Astrocyte (in vitro differentiated cells and primary cell): ENCODE measurements around the gene CRYBG2. TPM values are rescaled to one million over a fixed set of nuclear protein-coding genes. Genes with fewer than 3 reads are reported as not detected.
A peak's percentile ranks its signal among the peaks of the same experiment; 100 is the strongest.

Experiments
- DNase-seq: peaks from one replicate; pipeline ENCODE4 v3.0.0-alpha.2; 2010; ENCODE audit warnings: low read depth
- FAIRE-seq: peaks from 2 replicates; lab custom pipeline; 2011; peaks lifted over from hg19 to GRCh38; lab: Jason Lieb, UNC
- H2AFZ ChIP-seq: 2 replicates; pipeline ENCODE4 v1.6.0; 2012; ENCODE audit warnings: low read depth, low read length, inconsistent platforms
- H3K27ac ChIP-seq: 2 replicates; pipeline ENCODE4 v1.5.1; 2011; ENCODE audit warnings: low read depth, low read length, inconsistent platforms
- H3K27me3 ChIP-seq: 2 replicates; pipeline ENCODE4 v1.6.0; 2011; ENCODE audit warnings: low read length, inconsistent platforms; ENCODE audit not compliant: insufficient read depth
- H3K36me3 ChIP-seq: 2 replicates; pipeline ENCODE4 v1.5.1; 2011; ENCODE audit warnings: low read length, inconsistent platforms; ENCODE audit not compliant: insufficient read depth
- H3K4me1 ChIP-seq: 2 replicates; pipeline ENCODE4 v1.5.1; 2011; ENCODE audit warnings: low read length, inconsistent platforms; ENCODE audit not compliant: insufficient read depth
- H3K4me2 ChIP-seq: 2 replicates; pipeline ENCODE4 v1.6.0; 2012; ENCODE audit warnings: low read length, inconsistent platforms
- H3K4me3 ChIP-seq: 2 replicates; pipeline ENCODE4 v1.5.1; 2011; ENCODE audit warnings: low read depth, mild to moderate bottlenecking, low read length, inconsistent platforms; ENCODE audit not compliant: insufficient read depth
- H3K79me2 ChIP-seq: 2 replicates; pipeline ENCODE4 v1.6.0; 2012; ENCODE audit warnings: mild to moderate bottlenecking, low read length, inconsistent platforms; ENCODE audit not compliant: insufficient read depth
- H3K9ac ChIP-seq: 2 replicates; pipeline ENCODE4 v1.6.0; 2012; ENCODE audit warnings: mild to moderate bottlenecking, low read length, inconsistent platforms
- H3K9me3 ChIP-seq: 2 replicates; pipeline ENCODE4 v1.5.1; 2012; ENCODE audit warnings: low read depth, mild to moderate bottlenecking, low read length, inconsistent platforms; ENCODE audit not compliant: insufficient read depth
- H4K20me1 ChIP-seq: 2 replicates; pipeline ENCODE4 v1.6.0; 2012; ENCODE audit warnings: low read length, inconsistent platforms; ENCODE audit not compliant: insufficient read depth
- H3K27ac Mint-ChIP-seq: one replicate; pipeline ENCODE4 v1.8.0; 2021; ENCODE audit warnings: mild to moderate bottlenecking, mixed read lengths; ENCODE audit not compliant: unreplicated experiment
- H3K27me3 Mint-ChIP-seq: one replicate; pipeline ENCODE4 v1.8.0; 2021; ENCODE audit warnings: low read depth, mixed read lengths; ENCODE audit not compliant: unreplicated experiment
- H3K36me3 Mint-ChIP-seq: one replicate; pipeline ENCODE4 v1.8.0; 2021; ENCODE audit warnings: low read depth, mixed read lengths; ENCODE audit not compliant: unreplicated experiment
- H3K4me1 Mint-ChIP-seq: one replicate; pipeline ENCODE4 v1.8.0; 2021; ENCODE audit warnings: low read depth, mixed read lengths; ENCODE audit not compliant: unreplicated experiment
- H3K4me3 Mint-ChIP-seq: one replicate; pipeline ENCODE4 v1.8.0; 2021; ENCODE audit warnings: mild to moderate bottlenecking, moderate library complexity, mixed read lengths; ENCODE audit not compliant: unreplicated experiment
- H3K9me3 Mint-ChIP-seq: one replicate; pipeline ENCODE4 v1.8.0; 2021; ENCODE audit warnings: mild to moderate bottlenecking, mixed read lengths; ENCODE audit not compliant: unreplicated experiment
- CTCF ChIP-seq: IDR thresholded peaks from 2 replicates; pipeline ENCODE4 v1.5.1; 2011; ENCODE audit warnings: low read depth, mild to moderate bottlenecking, inconsistent platforms, low read length, moderate library complexity; ENCODE audit not compliant: insufficient read depth
- EZH2 ChIP-seq: IDR thresholded peaks from 2 replicates; pipeline ENCODE4 v1.6.1; 2012; ENCODE audit warnings: mild to moderate bottlenecking, low read length, inconsistent platforms; ENCODE audit not compliant: insufficient read depth
- total RNA-seq: library from RNA; stranded (reverse); gene quantifications from 2 replicates; pipeline ENCODE4 v1.2.1, GENCODE V29; 2021

Gene CRYBG2
- total RNA-seq, 1 donor from 2014 or later: 5.3 TPM

DNA sequence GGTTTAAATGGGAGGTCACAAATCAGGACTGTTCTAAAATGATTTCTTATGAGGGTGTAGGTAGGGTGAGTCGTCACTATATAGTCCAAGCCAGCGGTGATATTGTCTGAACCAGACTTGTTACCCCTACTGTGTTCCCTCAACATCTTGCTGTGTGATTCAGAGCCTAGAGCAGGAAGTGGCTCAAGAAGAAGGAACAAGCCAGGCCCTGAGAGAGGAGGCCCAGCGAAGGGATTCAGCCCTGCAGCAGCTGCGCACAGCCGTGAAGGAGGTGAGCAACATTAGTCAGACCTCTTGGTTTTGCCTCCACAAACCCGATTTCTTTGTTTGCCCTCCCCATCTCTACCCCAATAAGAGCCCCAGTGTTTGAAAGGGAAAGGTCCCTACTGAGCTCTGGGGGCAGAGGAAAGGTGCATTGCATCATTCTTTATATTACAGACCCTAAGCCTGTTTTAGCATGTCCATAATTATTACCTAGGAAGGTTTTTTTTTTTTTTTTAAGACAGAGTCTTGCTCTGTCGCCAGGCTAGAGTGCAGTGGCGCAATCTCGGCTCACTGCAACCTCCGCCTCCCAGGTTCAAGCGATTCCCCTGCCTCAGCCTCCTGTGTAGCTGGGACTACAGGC, 79.0 kb downstream of the CRYBG2 start:
- DNase-seq (peak; percentile 43), FAIRE-seq (no peak)
- Histone ChIP-seq H4K20me1 (no peaks in the 10 kb centered on the region), H3K27ac (peak overlapping the region; percentile 74), H3K27me3 (no peaks in the 10 kb centered on the region), H3K9ac (no peak overlapping the region), H3K4me2 (peak overlapping the region; percentile 9), H3K79me2 (peaks cover 9% of the 10 kb centered on the region), H3K4me1 (peaks cover 50% of the 10 kb centered on the region), H3K9me3 (no peaks in the 10 kb centered on the region), H2AFZ (peak overlapping the region; percentile 9), H3K4me3 (no peak overlapping the region), H3K36me3 (peaks cover 23% of the 10 kb centered on the region)
- Mint-ChIP-seq H3K4me3 (peak overlapping the region; percentile 41), H3K27me3 (no peaks in the 10 kb centered on the region), H3K9me3 (peaks cover 4% of the 10 kb centered on the region), H3K27ac (peak overlapping the region; percentile 68), H3K36me3 (peaks cover 26% of the 10 kb centered on the region), H3K4me1 (peaks cover 42% of the 10 kb centered on the region)
- TF ChIP-seq CTCF (no peak), EZH2 (no peak)

Other genes starting within 250 kb of the CRYBG2 start
- 3.1 and 3.4 TPM in 2 replicates for gene PDIK1L, start 242.3 kb downstream of the CRYBG2 start, total RNA-seq
- 0.70 and 0.77 TPM in 2 replicates for gene FAM110D, start 195.1 kb downstream of the CRYBG2 start, total RNA-seq
- gene C1orf232, start 185.2 kb downstream of the CRYBG2 start, total RNA-seq: not detected in 2 replicates
- gene ZNF593, start 184.2 kb downstream of the CRYBG2 start, total RNA-seq: 34.4 and 37.6 TPM in 2 replicates
- gene ZNF593OS, start 182.3 kb downstream of the CRYBG2 start, total RNA-seq: not detected in 2 replicates
- 4.2 and 5.0 TPM in 2 replicates for gene CNKSR1, start 176.6 kb downstream of the CRYBG2 start, total RNA-seq
- gene CATSPER4, start 163.5 kb downstream of the CRYBG2 start, total RNA-seq: not detected in 2 replicates
- gene CEP85, start 119.9 kb downstream of the CRYBG2 start, total RNA-seq: 10.2 and 10.5 TPM in 2 replicates
- gene SH3BGRL3, start 74.0 kb downstream of the CRYBG2 start, total RNA-seq: 301 and 324 TPM in 2 replicates
- gene UBXN11, start 47.5 kb downstream of the CRYBG2 start, total RNA-seq: 12.8 and 13.7 TPM in 2 replicates
- 1.9 TPM in 1 of 2 replicates, not detected in the other for gene CD52, start 36.2 kb downstream of the CRYBG2 start, total RNA-seq
- not detected in 2 replicates for gene ZNF683, start 18.6 kb upstream of the CRYBG2 start, total RNA-seq
- gene LIN28A, start 56.7 kb upstream of the CRYBG2 start, total RNA-seq: 16.7 and 43.7 TPM in 2 replicates
- 87.2 and 94.4 TPM in 2 replicates for gene DHDDS, start 78.2 kb upstream of the CRYBG2 start, total RNA-seq
- gene HMGN2, start 118.3 kb upstream of the CRYBG2 start, total RNA-seq: 111 and 124 TPM in 2 replicates
- 8.8 and 11.8 TPM in 2 replicates for gene RPS6KA1, start 175.6 kb upstream of the CRYBG2 start, total RNA-seq